Measurements from ENCODE around the gene ATXN1L.

The ATXN1L gene

DNA sequence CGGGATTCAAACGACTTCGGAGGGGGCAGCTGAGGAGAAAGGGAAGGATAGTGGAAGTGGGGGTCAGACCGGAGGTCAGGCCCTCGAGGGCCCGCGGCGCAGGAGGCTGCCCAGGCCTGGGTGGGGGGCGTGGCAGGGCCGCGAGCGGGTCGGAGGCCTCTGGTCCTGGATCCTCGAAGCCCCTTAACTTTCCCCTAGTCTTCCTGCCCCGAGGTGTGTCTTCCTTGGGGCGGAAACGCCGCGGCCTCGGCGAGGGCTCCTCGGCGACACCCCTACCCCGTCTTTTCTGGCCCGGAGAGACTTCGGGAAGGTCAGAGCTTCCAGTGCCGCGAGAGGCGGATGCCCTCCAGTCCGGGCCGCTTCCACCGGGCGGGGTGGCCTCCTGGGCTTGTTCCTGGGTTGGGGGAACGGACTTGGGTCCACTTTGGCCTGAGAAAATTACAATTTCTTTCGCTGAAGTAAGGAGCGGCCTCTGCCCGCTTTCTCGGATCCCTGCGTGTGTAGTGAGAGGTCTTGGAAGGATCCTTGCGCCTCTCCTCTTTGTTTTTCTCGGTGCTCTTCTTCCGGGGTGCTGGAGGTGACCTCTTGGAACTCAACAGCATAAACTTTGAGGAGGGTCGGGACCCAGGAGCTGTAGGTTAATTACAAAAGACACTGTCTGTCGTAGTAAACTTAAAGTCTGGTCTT is 50.0 kb downstream of the ATXN1L start:
- TF ChIP-seq, protein P1, sequence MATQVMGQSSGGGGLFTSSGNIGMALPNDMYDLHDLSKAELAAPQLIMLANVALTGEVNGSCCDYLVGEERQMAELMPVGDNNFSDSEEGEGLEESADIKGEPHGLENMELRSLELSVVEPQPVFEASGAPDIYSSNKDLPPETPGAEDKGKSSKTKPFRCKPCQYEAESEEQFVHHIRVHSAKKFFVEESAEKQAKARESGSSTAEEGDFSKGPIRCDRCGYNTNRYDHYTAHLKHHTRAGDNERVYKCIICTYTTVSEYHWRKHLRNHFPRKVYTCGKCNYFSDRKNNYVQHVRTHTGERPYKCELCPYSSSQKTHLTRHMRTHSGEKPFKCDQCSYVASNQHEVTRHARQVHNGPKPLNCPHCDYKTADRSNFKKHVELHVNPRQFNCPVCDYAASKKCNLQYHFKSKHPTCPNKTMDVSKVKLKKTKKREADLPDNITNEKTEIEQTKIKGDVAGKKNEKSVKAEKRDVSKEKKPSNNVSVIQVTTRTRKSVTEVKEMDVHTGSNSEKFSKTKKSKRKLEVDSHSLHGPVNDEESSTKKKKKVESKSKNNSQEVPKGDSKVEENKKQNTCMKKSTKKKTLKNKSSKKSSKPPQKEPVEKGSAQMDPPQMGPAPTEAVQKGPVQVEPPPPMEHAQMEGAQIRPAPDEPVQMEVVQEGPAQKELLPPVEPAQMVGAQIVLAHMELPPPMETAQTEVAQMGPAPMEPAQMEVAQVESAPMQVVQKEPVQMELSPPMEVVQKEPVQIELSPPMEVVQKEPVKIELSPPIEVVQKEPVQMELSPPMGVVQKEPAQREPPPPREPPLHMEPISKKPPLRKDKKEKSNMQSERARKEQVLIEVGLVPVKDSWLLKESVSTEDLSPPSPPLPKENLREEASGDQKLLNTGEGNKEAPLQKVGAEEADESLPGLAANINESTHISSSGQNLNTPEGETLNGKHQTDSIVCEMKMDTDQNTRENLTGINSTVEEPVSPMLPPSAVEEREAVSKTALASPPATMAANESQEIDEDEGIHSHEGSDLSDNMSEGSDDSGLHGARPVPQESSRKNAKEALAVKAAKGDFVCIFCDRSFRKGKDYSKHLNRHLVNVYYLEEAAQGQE (IDR thresholded peaks at IDR 0.05; ENCODE audit: insufficient read depth in 1 of 2, low read depth in 2 of 2, low read length in 2 of 2): no peak
- no peak for TF ChIP-seq POLR2AphosphoS5 (IDR thresholded peaks at IDR 0.05; ENCODE audit: low read depth, low read length)
- TF ChIP-seq SIN3A (IDR thresholded peaks at IDR 0.05; ENCODE audit: borderline replicate concordance, insufficient read depth, low read length): 0 out of 2 replicates have a peak, but pooled peaks have one; percentile 11

DNA sequence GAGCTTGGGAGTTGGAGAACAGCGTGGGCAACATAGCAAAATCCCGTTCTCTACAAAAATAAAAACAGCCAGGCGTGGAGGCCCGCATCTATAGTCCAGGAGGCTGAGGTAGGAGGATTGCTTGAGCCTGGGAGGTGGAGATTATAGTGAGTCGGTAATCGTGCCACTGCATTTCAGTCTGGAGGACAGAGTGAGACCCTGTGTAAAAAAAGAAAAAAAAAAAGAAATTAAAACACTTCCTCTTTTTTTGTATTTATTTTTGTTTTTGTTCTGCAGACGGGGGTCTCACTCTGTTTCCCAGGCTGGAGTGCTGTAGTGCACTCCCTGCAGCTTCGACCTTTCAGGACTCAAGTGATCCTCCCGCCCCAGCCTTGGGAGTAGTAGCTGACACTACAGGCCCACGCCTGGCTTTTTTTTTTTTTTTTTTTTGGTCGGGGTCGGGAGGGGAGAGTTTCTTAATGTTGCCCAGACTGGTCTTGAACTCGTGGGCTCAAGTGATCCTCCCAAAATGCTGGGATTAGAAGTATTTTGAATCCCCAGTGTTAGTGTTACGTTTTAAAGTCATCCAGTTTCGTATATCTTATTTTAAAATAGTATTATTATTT is 51.1 kb downstream of the ATXN1L start:
- TF ChIP-seq SIN3A (IDR thresholded peaks at IDR 0.05; ENCODE audit: borderline replicate concordance, insufficient read depth, low read length): no peak
- TF ChIP-seq, protein P1 (IDR thresholded peaks at IDR 0.05; ENCODE audit: insufficient read depth in 1 of 2, low read depth in 2 of 2, low read length in 2 of 2): no peak
- TF ChIP-seq TAF1 (IDR thresholded peaks at IDR 0.05; ENCODE audit: borderline replicate concordance, insufficient read depth, low read length): no peak
- TF ChIP-seq FOXP2 (optimal IDR thresholded peaks at IDR 0.05; ENCODE audit: borderline replicate concordance, extremely low read depth, extremely low read length, insufficient read depth): no peak
- TF ChIP-seq POLR2AphosphoS5 (IDR thresholded peaks at IDR 0.05; ENCODE audit: low read depth, low read length): no peak

DNA sequence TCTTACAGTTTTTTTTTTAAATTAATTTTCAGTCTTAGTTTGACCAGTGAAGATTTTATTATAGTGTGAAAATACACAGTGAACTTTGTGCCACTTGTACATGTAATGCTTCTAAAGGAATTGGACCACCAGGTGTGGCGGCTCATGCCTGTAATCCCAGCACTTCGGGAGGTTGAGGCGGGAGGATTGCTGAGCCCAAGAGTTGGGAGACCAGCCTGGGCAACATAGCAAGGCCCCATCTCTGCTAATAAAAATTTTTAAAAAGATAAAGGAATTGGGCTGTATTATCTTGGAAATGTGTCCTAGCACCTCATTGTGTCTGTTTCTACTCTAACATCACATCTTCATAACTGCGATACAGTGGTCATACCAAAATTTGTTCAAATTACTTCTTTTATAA is 53.4 kb downstream of the ATXN1L start:
- TF ChIP-seq, protein P1 (IDR thresholded peaks at IDR 0.05; ENCODE audit: insufficient read depth in 1 of 2, low read depth in 2 of 2, low read length in 2 of 2): no peak
- TF ChIP-seq FOXP2 (optimal IDR thresholded peaks at IDR 0.05; ENCODE audit: borderline replicate concordance, extremely low read depth, extremely low read length, insufficient read depth) (no peak), TAF1 (IDR thresholded peaks at IDR 0.05; ENCODE audit: borderline replicate concordance, insufficient read depth, low read length) (no peak), POLR2AphosphoS5 (IDR thresholded peaks at IDR 0.05; ENCODE audit: low read depth, low read length) (no peak), SIN3A (IDR thresholded peaks at IDR 0.05; ENCODE audit: borderline replicate concordance, insufficient read depth, low read length) (no peak)

DNA sequence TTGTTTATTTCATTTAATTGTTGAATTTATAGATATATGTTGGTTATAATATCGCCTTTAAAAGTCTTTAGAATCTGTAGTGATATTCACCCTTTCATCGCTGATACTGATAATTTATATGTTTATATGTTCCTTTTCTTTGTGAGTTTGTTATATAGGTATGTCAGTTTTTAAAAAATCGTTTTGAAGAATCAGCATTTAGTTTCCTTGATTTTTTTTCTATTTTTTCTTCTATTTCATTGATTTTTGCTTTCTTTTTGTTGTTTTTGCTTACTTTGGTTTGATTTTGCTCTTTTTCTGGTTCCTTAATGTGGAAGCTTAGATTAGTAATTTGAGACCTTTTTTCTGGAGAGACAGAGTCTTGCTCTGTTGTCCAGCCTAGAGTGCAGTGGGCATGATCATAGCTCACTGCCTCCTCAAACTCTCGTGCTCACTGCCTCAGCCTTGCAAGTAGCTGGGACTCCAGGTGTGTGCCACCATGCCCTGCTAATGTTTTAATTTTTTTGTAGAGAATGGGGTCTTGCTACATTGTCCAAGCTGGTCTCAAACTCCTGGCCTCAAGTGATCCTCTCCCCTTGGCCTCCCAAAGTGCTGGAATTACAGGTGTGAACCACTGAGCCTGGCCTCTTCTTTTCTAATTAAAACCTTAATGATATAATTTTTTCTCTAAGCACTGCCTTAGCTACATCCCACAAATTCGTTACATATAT is 57.0 kb downstream of the ATXN1L start:
- TF ChIP-seq, protein P1 (IDR thresholded peaks at IDR 0.05; ENCODE audit: insufficient read depth in 1 of 2, low read depth in 2 of 2, low read length in 2 of 2): no peak
- no peak for TF ChIP-seq POLR2AphosphoS5 (IDR thresholded peaks at IDR 0.05; ENCODE audit: low read depth, low read length)
- TF ChIP-seq TAF1 (IDR thresholded peaks at IDR 0.05; ENCODE audit: borderline replicate concordance, insufficient read depth, low read length): no peak
- no peak for TF ChIP-seq FOXP2 (optimal IDR thresholded peaks at IDR 0.05; ENCODE audit: borderline replicate concordance, extremely low read depth, extremely low read length, insufficient read depth)
- no peak for TF ChIP-seq SIN3A (IDR thresholded peaks at IDR 0.05; ENCODE audit: borderline replicate concordance, insufficient read depth, low read length)

Measured in PFSK-1 (cell line).